Neural progenitor cell (in vitro differentiated cells): Measurements from ENCODE around the gene HNRNPD. TPM values are rescaled to one million over a fixed set of nuclear protein-coding genes. Genes with fewer than 3 reads are reported as not detected.
"Not testable (repeated sequence)": the region's sequence is repeated elsewhere in the genome, so short reads cannot be mapped to it uniquely, and the experiment has no call there.

Experiments used
- DNase-seq: peaks from one replicate; pipeline ENCODE4 v3.0.0-alpha.2; 2016; ENCODE audit warnings: low spot score
- H2AFZ ChIP-seq: fragments of 200-600 bp; sonication (generic); replicated peaks from 2 replicates; pipeline ENCODE4 v1.6.1; 2016; ENCODE audit warnings: antibody characterized with exemption
- H3F3A ChIP-seq: fragments of 200-600 bp; sonication (generic); 2 replicates; pipeline ENCODE4 v1.6.1; 2016; ENCODE audit warnings: antibody characterized with exemption, low read depth
- H3K27ac ChIP-seq: fragments of 200-600 bp; sonication (generic); 2 replicates; pipeline ENCODE4 v1.5.1; 2016; ENCODE audit warnings: mild to moderate bottlenecking
- H3K27me3 ChIP-seq: fragments of 200-600 bp; sonication (generic); 2 replicates; pipeline ENCODE4 v1.6.1; 2016; ENCODE audit warnings: mild to moderate bottlenecking, moderate library complexity
- H3K36me3 ChIP-seq: fragments of 200-600 bp; sonication (generic); 2 replicates; pipeline ENCODE4 v1.5.1; 2016
- H3K4me1 ChIP-seq: fragments of 200-600 bp; sonication (generic); 2 replicates; pipeline ENCODE4 v1.6.1; 2016; ENCODE audit warnings: mixed run types
- H3K4me2 ChIP-seq: fragments of 200-600 bp; sonication (generic); 2 replicates; pipeline ENCODE4 v1.6.1; 2016
- H3K4me3 ChIP-seq: fragments of 200-600 bp; sonication (generic); 2 replicates; pipeline ENCODE4 v1.5.1; 2016
- H3K79me2 ChIP-seq: fragments of 200-600 bp; sonication (generic); 2 replicates; pipeline ENCODE4 v1.6.1; 2016; ENCODE audit warnings: low read depth
- H3K9ac ChIP-seq: fragments of 200-600 bp; sonication (generic); 2 replicates; pipeline ENCODE4 v1.6.1; 2016
- H3K9me3 ChIP-seq: fragments of 200-600 bp; sonication (generic); 2 replicates; pipeline ENCODE4 v1.5.1; 2016; ENCODE audit warnings: low read depth
- H4K20me1 ChIP-seq: fragments of 200-600 bp; sonication (generic); 2 replicates; pipeline ENCODE4 v1.6.1; 2016; ENCODE audit warnings: low read depth
- H3K27ac Mint-ChIP-seq: 3 replicates; pipeline ENCODE4 v1.8.0; 2021; ENCODE audit warnings: mixed read lengths
- H3K27me3 Mint-ChIP-seq: 2 replicates; pipeline ENCODE4 v1.8.0; 2022; ENCODE audit warnings: low read depth, mild to moderate bottlenecking, inconsistent platforms, moderate library complexity, mixed read lengths; ENCODE audit not compliant: insufficient read depth
- H3K36me3 Mint-ChIP-seq: 3 replicates; pipeline ENCODE4 v1.8.0; 2021; ENCODE audit warnings: mixed read lengths
- H3K4me1 Mint-ChIP-seq: 3 replicates; pipeline ENCODE4 v1.8.0; 2021; ENCODE audit warnings: mixed read lengths
- H3K4me3 Mint-ChIP-seq: 3 replicates; pipeline ENCODE4 v1.8.0; 2021; ENCODE audit warnings: mild to moderate bottlenecking, moderate library complexity, mixed read lengths
- H3K9me3 Mint-ChIP-seq: 3 replicates; pipeline ENCODE4 v1.8.0; 2020; ENCODE audit warnings: mixed read lengths
- CTCF ChIP-seq: fragments of 200-600 bp; sonication (generic); IDR thresholded peaks from 2 replicates; pipeline ENCODE4 v1.5.1; 2017; ENCODE audit warnings: antibody characterized with exemption, mild to moderate bottlenecking
- EZH2 ChIP-seq: fragments of 200-600 bp; sonication (generic); IDR thresholded peaks from 2 replicates; pipeline ENCODE4 v1.6.1; 2017; ENCODE audit warnings: antibody characterized with exemption, mild to moderate bottlenecking, moderate library complexity
- EZH2phosphoT487 ChIP-seq: fragments of 200-600 bp; sonication (generic); IDR thresholded peaks from 2 replicates; pipeline ENCODE4 v1.6.1; 2017; ENCODE audit warnings: antibody characterized with exemption
- total RNA-seq: library from RNA; depleted of rRNA; stranded (reverse); fragments of >200 nt; gene quantifications from 2 replicates; pipeline ENCODE4 v1.2.3, GENCODE V29; 2015; ENCODE audit warnings: low replicate concordance

The HNRNPD gene
- total RNA-seq, 1 donor from 2014 or later = 250 TPM

- TF ChIP-seq EZH2phosphoT487 = no peak
- no peak for TF ChIP-seq EZH2
- Histone ChIP-seq H3K27ac (no peak overlapping the region), H3K27me3 (no peaks in the 10 kb centered on the region), H3K79me2 (peaks cover 100% of the 10 kb centered on the region), H3K4me1 (peaks cover 44% of the 10 kb centered on the region), H2AFZ (no peak overlapping the region), H3K36me3 (peaks cover 20% of the 10 kb centered on the region), H3F3A (peaks cover 44% of the 10 kb centered on the region), H3K4me2 (peak overlapping the region; percentile 99), H4K20me1 (peaks cover 100% of the 10 kb centered on the region), H3K9ac (no peak overlapping the region), H3K9me3 (no peaks in the 10 kb centered on the region), H3K4me3 (peak overlapping the region; percentile 95)
- H3K4me3 Mint-ChIP-seq = no peak overlapping the region
- no peak overlapping the region for H3K27ac Mint-ChIP-seq
- no peak for DNase-seq
- H3K4me1 Mint-ChIP-seq = peaks cover 50% of the 10 kb centered on the region
- H3K9me3 Mint-ChIP-seq = no peaks in the 10 kb centered on the region
- H3K27me3 Mint-ChIP-seq = no peaks in the 10 kb centered on the region
- peaks cover 20% of the 10 kb centered on the region for H3K36me3 Mint-ChIP-seq
These were observed 6.2 kb downstream of the HNRNPD start for GRCh38 chr4:82367438-82368097.

- H3K4me3 ChIP-seq, H3K9me3 ChIP-seq, H3K9ac ChIP-seq, DNase-seq, H2AFZ ChIP-seq, H3K27me3 ChIP-seq, H3K27ac Mint-ChIP-seq, H3K27ac ChIP-seq, H3K9me3 Mint-ChIP-seq, H3K4me3 Mint-ChIP-seq, H3K27me3 Mint-ChIP-seq: not testable (repeated sequence)
- peaks cover 57% of the 10 kb centered on the region for H3K4me1 Mint-ChIP-seq
- Histone ChIP-seq H3K4me1 (peaks cover 44% of the 10 kb centered on the region), H3K36me3 (peaks cover 17% of the 10 kb centered on the region), H3F3A (peaks cover 48% of the 10 kb centered on the region), H3K4me2 (peak overlapping the region; percentile 21), H3K79me2 (peaks cover 100% of the 10 kb centered on the region), H4K20me1 (peaks cover 100% of the 10 kb centered on the region)
- H3K36me3 Mint-ChIP-seq = peaks cover 14% of the 10 kb centered on the region
These were observed 7.4 kb downstream of the HNRNPD start for GRCh38 chr4:82366431-82366830.

GRCh38 chr4:82363896-82364487 lies 9.8 kb downstream of the HNRNPD start:
- Histone ChIP-seq H2AFZ (no peak overlapping the region), H3K27ac (no peak overlapping the region), H3K4me1 (peaks cover 38% of the 10 kb centered on the region), H3F3A (peaks cover 57% of the 10 kb centered on the region), H3K36me3 (peaks cover 8% of the 10 kb centered on the region), H3K4me3 (no peak overlapping the region), H3K27me3 (no peaks in the 10 kb centered on the region), H3K79me2 (peaks cover 100% of the 10 kb centered on the region), H4K20me1 (peaks cover 100% of the 10 kb centered on the region), H3K9ac (no peak overlapping the region), H3K9me3 (no peaks in the 10 kb centered on the region), H3K4me2 (no peak overlapping the region)
- H3K27me3 Mint-ChIP-seq = no peaks in the 10 kb centered on the region
- no peak overlapping the region for H3K4me3 Mint-ChIP-seq
- H3K36me3 Mint-ChIP-seq = peaks cover 6% of the 10 kb centered on the region
- no peaks in the 10 kb centered on the region for H3K9me3 Mint-ChIP-seq
- TF ChIP-seq EZH2 = no peak
- no peak for TF ChIP-seq EZH2phosphoT487
- TF ChIP-seq CTCF = no peak
- H3K4me1 Mint-ChIP-seq = peaks cover 40% of the 10 kb centered on the region
- DNase-seq = no peak
- H3K27ac Mint-ChIP-seq = no peak overlapping the region

- peaks cover 64% of the 10 kb centered on the region for H3F3A ChIP-seq
- no peak overlapping the region for H3K27ac Mint-ChIP-seq
- H2AFZ ChIP-seq = no peak overlapping the region
- H3K36me3 Mint-ChIP-seq = peaks cover 12% of the 10 kb centered on the region
- H3K4me1 ChIP-seq = peaks cover 24% of the 10 kb centered on the region
- H3K4me2 ChIP-seq = peak overlapping the region; percentile 8
- no peak overlapping the region for H3K4me3 Mint-ChIP-seq
- no peaks in the 10 kb centered on the region for H3K9me3 ChIP-seq
- peaks cover 28% of the 10 kb centered on the region for H3K4me1 Mint-ChIP-seq
- H3K27me3 Mint-ChIP-seq = no peaks in the 10 kb centered on the region
- H3K36me3 ChIP-seq = peaks cover 16% of the 10 kb centered on the region
- no peak for TF ChIP-seq EZH2
- no peak for TF ChIP-seq CTCF
- TF ChIP-seq EZH2phosphoT487 = no peak
- peak overlapping the region; percentile 18 for H3K27ac ChIP-seq
- H3K4me3 ChIP-seq = no peak overlapping the region
- H3K9me3 Mint-ChIP-seq = no peaks in the 10 kb centered on the region
- H4K20me1 ChIP-seq = peaks cover 100% of the 10 kb centered on the region
- no peak overlapping the region for H3K9ac ChIP-seq
- no peak for DNase-seq
- H3K27me3 ChIP-seq = no peaks in the 10 kb centered on the region
- peaks cover 100% of the 10 kb centered on the region for H3K79me2 ChIP-seq
These were observed 11.2 kb downstream of the HNRNPD start for GRCh38 chr4:82362565-82362964.
